ENCODE data around the gene IYD. TPM values are rescaled to one million over a fixed set of nuclear protein-coding genes. Genes with fewer than 3 reads are reported as not detected.
A peak's percentile ranks its signal among the peaks of the same experiment; 100 is the strongest.

IYD gene
- total and polyA plus RNA-seq, 9 of the 15 experiments (the other 6 are each of a cell fraction or from before 2014, with no cell fraction given) = not detected

DNA sequence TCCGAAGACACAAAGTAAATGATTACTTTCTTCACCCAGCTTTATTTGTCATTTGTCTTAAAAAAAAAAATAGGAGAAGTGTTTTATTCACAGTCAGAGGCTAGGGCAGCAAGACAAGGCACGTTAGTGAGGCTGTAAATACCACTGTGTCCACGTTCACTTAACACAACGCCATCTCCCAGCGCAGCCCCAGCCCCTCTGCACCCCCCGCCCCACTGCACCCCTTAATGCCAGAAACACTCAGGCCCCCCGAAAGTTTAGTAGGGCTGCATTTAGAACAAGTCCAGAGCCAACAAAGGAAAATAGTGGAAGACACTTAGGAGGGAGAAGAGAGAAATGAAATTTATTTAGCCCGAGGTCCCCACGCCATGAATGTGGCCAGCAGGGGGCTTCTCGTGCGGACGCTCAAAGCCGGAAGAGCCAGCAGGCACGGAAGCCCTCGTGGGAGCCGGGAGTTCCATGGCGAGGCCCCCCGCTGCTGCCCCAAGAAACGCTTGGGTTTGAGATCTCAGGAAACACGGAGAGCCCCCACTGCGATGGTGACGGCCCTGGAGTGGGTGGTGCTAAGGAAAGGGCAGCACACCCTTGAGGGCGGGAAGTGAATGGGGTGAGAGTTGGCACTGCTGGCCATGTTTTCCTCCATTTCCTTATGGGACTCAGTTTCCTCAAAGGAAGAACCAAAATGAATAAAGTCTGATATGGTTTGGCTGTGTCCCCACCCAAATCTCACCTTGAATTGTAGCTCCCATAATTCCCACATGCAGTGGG is 50.2 kb downstream of the IYD start (continued):
- TF ChIP-seq, protein P1, sequence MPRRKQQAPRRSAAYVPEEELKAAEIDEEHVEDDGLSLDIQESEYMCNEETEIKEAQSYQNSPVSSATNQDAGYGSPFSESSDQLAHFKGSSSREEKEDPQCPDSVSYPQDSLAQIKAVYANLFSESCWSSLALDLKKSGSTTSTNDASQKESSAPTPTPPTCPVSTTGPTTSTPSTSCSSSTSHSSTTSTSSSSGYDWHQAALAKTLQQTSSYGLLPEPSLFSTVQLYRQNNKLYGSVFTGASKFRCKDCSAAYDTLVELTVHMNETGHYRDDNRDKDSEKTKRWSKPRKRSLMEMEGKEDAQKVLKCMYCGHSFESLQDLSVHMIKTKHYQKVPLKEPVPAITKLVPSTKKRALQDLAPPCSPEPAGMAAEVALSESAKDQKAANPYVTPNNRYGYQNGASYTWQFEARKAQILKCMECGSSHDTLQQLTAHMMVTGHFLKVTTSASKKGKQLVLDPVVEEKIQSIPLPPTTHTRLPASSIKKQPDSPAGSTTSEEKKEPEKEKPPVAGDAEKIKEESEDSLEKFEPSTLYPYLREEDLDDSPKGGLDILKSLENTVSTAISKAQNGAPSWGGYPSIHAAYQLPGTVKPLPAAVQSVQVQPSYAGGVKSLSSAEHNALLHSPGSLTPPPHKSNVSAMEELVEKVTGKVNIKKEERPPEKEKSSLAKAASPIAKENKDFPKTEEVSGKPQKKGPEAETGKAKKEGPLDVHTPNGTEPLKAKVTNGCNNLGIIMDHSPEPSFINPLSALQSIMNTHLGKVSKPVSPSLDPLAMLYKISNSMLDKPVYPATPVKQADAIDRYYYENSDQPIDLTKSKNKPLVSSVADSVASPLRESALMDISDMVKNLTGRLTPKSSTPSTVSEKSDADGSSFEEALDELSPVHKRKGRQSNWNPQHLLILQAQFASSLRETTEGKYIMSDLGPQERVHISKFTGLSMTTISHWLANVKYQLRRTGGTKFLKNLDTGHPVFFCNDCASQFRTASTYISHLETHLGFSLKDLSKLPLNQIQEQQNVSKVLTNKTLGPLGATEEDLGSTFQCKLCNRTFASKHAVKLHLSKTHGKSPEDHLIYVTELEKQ (CRISPR knock-in tag; IDR thresholded peaks at IDR 0.05) = no peak
- TF ChIP-seq PHB (CRISPR knock-in tag; IDR thresholded peaks at IDR 0.05) (no peak), BRD9 (IDR thresholded peaks at IDR 0.05; ENCODE audit: low read depth, partially characterized antibody) (no peak), MYBL2 (IDR thresholded peaks at IDR 0.05; ENCODE audit: low read depth) (no peak), MYBL2 (CRISPR knock-in tag; IDR thresholded peaks at IDR 0.05; ENCODE audit: borderline replicate concordance) (no peak), GABPB1 (CRISPR knock-in tag; IDR thresholded peaks at IDR 0.05) (peak; percentile 28; the same call in 1 of the 2 replicates), TAF7 (tag; IDR thresholded peaks at IDR 0.05) (0 out of 2 replicates have a peak, but pooled peaks have one; percentile 24), ZNF586 (CRISPR knock-in tag; conservative IDR thresholded peaks at IDR 0.05) (no peak), L3MBTL2 (IDR thresholded peaks at IDR 0.05) (peak; percentile 99), DMBX1 (CRISPR knock-in tag; IDR thresholded peaks at IDR 0.05; ENCODE audit: borderline replicate concordance) (peak; percentile 71; the same call in 1 of the 2 replicates), HEY1 (CRISPR knock-in tag; IDR thresholded peaks at IDR 0.05; ENCODE audit: borderline replicate concordance) (no peak)
- TF ChIP-seq, protein P2, sequence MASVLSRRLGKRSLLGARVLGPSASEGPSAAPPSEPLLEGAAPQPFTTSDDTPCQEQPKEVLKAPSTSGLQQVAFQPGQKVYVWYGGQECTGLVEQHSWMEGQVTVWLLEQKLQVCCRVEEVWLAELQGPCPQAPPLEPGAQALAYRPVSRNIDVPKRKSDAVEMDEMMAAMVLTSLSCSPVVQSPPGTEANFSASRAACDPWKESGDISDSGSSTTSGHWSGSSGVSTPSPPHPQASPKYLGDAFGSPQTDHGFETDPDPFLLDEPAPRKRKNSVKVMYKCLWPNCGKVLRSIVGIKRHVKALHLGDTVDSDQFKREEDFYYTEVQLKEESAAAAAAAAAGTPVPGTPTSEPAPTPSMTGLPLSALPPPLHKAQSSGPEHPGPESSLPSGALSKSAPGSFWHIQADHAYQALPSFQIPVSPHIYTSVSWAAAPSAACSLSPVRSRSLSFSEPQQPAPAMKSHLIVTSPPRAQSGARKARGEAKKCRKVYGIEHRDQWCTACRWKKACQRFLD (CRISPR knock-in tag; IDR thresholded peaks at IDR 0.05) = peak; percentile 72; the same call in 1 of the 2 replicates
- TF ChIP-seq, protein P3, sequence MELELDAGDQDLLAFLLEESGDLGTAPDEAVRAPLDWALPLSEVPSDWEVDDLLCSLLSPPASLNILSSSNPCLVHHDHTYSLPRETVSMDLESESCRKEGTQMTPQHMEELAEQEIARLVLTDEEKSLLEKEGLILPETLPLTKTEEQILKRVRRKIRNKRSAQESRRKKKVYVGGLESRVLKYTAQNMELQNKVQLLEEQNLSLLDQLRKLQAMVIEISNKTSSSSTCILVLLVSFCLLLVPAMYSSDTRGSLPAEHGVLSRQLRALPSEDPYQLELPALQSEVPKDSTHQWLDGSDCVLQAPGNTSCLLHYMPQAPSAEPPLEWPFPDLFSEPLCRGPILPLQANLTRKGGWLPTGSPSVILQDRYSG (tag; conservative IDR thresholded peaks at IDR 0.05; ENCODE audit: low read depth) = 0 out of 2 replicates have a peak, but pooled peaks have one; percentile 50

Measured in K562 (cell line).